Activated CD8-positive, alpha-beta memory T cell treated with anti-CD3 and anti-CD28 coated beads, Interleukin-2, amount 10 ng/mL, durations not matched to agents 7 days and 5 days (primary cell): Measurements from ENCODE around the gene SLC25A39. TPM values are rescaled to one million over a fixed set of nuclear protein-coding genes. Genes with fewer than 3 reads are reported as not detected.
"Not testable (repeated sequence)": the region's sequence is repeated elsewhere in the genome, so short reads cannot be mapped to it uniquely, and the experiment has no call there.

Source experiments
- ATAC-seq: fragments of 150-1000 bp; cut with Tn5 transposase; one replicate; pipeline ENCODE4 v1.10.0; 2021; ENCODE audit warnings: moderate library complexity
- CTCF ChIA-PET: fragments of 350-600 bp; sonication (Branson Sonifier 250); formaldehyde crosslinking; loops from one replicate; lab custom pipeline; 2021; ENCODE audit warnings: antibody characterized with exemption; lab: Charles Lee
- DNase-seq: peaks from one replicate; pipeline ENCODE4 v3.0.0-alpha.2; 2020
- H3K27ac Mint-ChIP-seq: one replicate; pipeline ENCODE4 v1.8.0; 2021; ENCODE audit warnings: mild to moderate bottlenecking, mixed read lengths
- H3K27me3 Mint-ChIP-seq: one replicate; pipeline ENCODE4 v1.8.0; 2021; ENCODE audit warnings: mixed read lengths
- H3K36me3 Mint-ChIP-seq: one replicate; pipeline ENCODE4 v1.8.0; 2021; ENCODE audit warnings: mild to moderate bottlenecking, mixed read lengths
- H3K4me1 Mint-ChIP-seq: one replicate; pipeline ENCODE4 v1.8.0; 2021; ENCODE audit warnings: mixed read lengths
- H3K4me3 Mint-ChIP-seq: one replicate; pipeline ENCODE4 v1.8.0; 2021; ENCODE audit warnings: mild to moderate bottlenecking, moderate library complexity, mixed read lengths
- H3K9me3 Mint-ChIP-seq: one replicate; pipeline ENCODE4 v1.8.0; 2022; ENCODE audit warnings: low read depth, mixed read lengths
- total RNA-seq, 2 experiments: library from RNA; stranded (reverse); gene quantifications; one replicate each; pipeline ENCODE4 v1.2.3, GENCODE V29; 2021

The SLC25A39 gene
- total RNA-seq, 2 experiments from 2014 or later, result 103 to 133 TPM

DNA sequence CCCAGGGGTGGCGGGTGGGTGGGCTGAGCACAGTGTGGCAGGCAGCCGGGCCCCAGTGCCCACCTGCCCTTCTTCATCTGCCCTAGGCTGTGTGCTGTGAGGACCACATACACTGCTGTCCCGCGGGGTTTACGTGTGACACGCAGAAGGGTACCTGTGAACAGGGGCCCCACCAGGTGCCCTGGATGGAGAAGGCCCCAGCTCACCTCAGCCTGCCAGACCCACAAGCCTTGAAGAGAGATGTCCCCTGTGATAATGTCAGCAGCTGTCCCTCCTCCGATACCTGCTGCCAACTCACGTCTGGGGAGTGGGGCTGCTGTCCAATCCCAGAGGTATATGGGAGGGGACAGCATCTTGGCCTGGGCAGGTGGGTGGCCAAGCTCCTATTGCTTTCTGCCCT is 26.8 kb upstream of the SLC25A39 start:
- DNase-seq (no peak), ATAC-seq (no peak)
- no peak overlapping the region for H3K27ac Mint-ChIP-seq
- H3K4me1 Mint-ChIP-seq, result peaks cover 18% of the 10 kb centered on the region
- no peak overlapping the region for H3K4me3 Mint-ChIP-seq
- CTCF ChIA-PET, result interaction anchor here (0.7 to 6.2 kb wide), 11 partner anchors 9 to 405 kb away, joined by 3 to 64 read pairs (median 8); partner anchors contain the start of gene FAM171A2
- peaks cover 5% of the 10 kb centered on the region for H3K36me3 Mint-ChIP-seq
- no peaks in the 10 kb centered on the region for H3K9me3 Mint-ChIP-seq
- peaks cover 12% of the 10 kb centered on the region for H3K27me3 Mint-ChIP-seq

DNA sequence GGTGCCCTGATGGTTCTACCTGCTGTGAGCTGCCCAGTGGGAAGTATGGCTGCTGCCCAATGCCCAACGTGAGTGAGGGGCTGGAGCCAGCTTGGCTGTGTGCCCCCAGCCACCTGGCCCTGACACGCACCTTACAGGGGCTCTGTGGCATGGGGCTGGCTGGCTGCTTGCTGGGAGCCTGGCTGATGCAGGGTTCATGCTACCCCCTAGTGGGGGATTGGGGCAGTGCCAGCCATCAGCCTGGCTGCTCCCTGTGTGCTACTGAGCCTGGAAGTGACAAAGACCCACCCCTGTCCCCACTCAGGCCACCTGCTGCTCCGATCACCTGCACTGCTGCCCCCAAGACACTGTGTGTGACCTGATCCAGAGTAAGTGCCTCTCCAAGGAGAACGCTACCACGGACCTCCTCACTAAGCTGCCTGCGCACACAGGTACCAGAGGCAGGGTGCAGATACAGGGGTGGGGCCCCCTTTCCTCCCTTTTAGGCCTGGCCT is 26.2 kb upstream of the SLC25A39 start:
- peak; percentile 79 for ATAC-seq
- H3K27me3 Mint-ChIP-seq, result peaks cover 12% of the 10 kb centered on the region

DNA sequence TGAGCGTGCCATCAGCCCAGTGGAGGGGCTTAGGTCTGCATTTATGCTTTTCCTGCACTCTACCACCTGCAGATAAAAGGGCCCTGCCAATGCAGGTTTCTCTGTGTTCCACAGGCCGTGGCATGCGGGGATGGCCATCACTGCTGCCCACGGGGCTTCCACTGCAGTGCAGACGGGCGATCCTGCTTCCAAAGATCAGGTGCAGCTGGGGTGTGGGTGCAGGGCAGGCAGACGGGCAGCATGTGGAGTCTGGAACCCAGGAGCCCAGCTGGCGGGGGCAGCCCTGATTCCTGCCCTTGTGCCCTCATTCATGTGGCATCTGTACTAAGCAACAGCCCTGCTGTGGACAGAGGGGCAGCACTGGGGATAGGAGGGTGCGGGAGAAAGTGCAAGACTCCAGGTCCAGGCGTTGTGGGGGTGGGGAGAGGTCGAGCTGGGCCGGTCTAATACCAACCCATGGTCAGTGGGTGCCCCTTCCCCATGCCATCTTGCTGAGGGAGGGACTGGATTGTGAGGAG is 25.0 kb upstream of the SLC25A39 start:
- H3K4me3 Mint-ChIP-seq, result no peak overlapping the region

More for the DNA sequence above, 26.2 kb upstream of the SLC25A39 start:
- CTCF ChIA-PET, result interaction anchor here (0.6 to 6.2 kb wide), 19 partner anchors 9 to 404 kb away, joined by 3 to 64 read pairs (median 4); partner anchors contain the start of gene FAM171A2
- DNase-seq, result peak; percentile 81
- H3K4me3 Mint-ChIP-seq, result no peak overlapping the region
- no peaks in the 10 kb centered on the region for H3K9me3 Mint-ChIP-seq
- peaks cover 5% of the 10 kb centered on the region for H3K36me3 Mint-ChIP-seq
- peaks cover 25% of the 10 kb centered on the region for H3K4me1 Mint-ChIP-seq
- H3K27ac Mint-ChIP-seq, result no peak overlapping the region

DNA sequence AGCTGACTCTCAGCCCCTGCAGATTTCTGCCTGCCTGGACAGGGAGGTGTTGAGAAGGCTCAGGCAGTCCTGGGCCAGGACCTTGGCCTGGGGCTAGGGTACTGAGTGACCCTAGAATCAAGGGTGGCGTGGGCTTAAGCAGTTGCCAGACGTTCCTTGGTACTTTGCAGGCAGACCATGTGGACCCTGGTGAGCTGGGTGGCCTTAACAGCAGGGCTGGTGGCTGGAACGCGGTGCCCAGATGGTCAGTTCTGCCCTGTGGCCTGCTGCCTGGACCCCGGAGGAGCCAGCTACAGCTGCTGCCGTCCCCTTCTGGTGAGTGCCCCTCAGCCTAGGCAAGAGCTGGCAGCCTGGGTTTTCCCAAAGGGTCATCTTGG is 24.4 kb upstream of the SLC25A39 start:
- DNase-seq (no peak), ATAC-seq (no peak)
- Mint-ChIP-seq H3K27ac (no peak overlapping the region), H3K4me1 (peaks cover 36% of the 10 kb centered on the region), H3K36me3 (peaks cover 5% of the 10 kb centered on the region), H3K27me3 (peaks cover 6% of the 10 kb centered on the region), H3K4me3 (no peak overlapping the region), H3K9me3 (no peaks in the 10 kb centered on the region)
- CTCF ChIA-PET, result interaction anchor here (2.1 to 6.1 kb wide), 3 partner anchors 14 to 139 kb away, joined by 4 to 64 read pairs (median 35); partner anchors contain the start of gene FAM171A2

More for the DNA sequence above, 25.0 kb upstream of the SLC25A39 start:
- ATAC-seq (no peak), DNase-seq (no peak)
- Mint-ChIP-seq H3K36me3 (peaks cover 5% of the 10 kb centered on the region), H3K27me3 (peaks cover 6% of the 10 kb centered on the region), H3K27ac (no peak overlapping the region), H3K4me1 (peaks cover 34% of the 10 kb centered on the region), H3K9me3 (no peaks in the 10 kb centered on the region)
- CTCF ChIA-PET, result interaction anchor here (0.8 to 6.2 kb wide), 9 partner anchors 11 to 146 kb away, joined by 3 to 64 read pairs (median 11); partner anchors contain the start of gene FAM171A2

DNA sequence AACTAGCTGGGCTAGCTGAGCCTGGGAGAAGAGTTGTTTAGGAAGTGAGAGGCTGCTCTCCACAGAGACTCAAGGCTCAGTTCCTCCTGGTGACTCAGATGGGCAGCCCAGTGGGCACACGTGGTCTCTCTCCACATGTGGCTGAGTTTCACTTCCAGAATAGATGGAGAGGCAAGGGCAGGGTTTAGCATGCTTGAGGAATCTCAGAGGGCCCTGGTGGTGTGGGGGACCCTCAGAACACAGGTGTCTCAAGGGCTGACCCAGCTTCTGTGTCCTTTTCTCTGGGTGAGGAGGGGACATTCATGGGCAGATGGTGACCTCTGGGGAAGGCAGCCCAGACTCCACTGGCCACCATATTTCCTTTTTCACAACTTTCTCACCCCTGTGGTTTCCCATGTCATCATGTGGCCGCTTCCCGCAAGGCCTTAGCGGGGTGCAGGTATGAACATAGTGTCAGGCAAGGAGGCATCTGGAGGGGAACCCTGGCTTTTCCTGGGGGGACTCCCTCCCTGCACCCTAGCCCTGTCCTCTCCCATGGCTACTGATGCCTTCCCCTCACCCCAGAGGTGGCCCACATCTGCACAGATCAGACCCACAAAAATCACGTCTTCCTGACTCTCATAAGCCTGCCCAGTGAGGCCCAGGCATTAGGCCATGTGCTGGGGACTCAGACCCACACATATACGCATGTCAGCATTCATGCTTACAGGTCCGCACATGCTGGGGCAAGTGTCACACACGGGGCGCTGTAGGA is 23.8 kb upstream of the SLC25A39 start:
- ATAC-seq (no peak), DNase-seq (peak; percentile 58)
- Mint-ChIP-seq H3K4me1 (peaks cover 36% of the 10 kb centered on the region), H3K27me3 (peaks cover 8% of the 10 kb centered on the region), H3K4me3 (no peak overlapping the region), H3K9me3 (no peaks in the 10 kb centered on the region), H3K27ac (no peak overlapping the region), H3K36me3 (peaks cover 5% of the 10 kb centered on the region)
- CTCF ChIA-PET, result interaction anchor here (0.7 to 5.6 kb wide), 6 partner anchors 15 to 225 kb away, joined by 3 to 35 read pairs (median 6); partner anchors contain the start of genes FAM171A2 and HDAC5

DNA sequence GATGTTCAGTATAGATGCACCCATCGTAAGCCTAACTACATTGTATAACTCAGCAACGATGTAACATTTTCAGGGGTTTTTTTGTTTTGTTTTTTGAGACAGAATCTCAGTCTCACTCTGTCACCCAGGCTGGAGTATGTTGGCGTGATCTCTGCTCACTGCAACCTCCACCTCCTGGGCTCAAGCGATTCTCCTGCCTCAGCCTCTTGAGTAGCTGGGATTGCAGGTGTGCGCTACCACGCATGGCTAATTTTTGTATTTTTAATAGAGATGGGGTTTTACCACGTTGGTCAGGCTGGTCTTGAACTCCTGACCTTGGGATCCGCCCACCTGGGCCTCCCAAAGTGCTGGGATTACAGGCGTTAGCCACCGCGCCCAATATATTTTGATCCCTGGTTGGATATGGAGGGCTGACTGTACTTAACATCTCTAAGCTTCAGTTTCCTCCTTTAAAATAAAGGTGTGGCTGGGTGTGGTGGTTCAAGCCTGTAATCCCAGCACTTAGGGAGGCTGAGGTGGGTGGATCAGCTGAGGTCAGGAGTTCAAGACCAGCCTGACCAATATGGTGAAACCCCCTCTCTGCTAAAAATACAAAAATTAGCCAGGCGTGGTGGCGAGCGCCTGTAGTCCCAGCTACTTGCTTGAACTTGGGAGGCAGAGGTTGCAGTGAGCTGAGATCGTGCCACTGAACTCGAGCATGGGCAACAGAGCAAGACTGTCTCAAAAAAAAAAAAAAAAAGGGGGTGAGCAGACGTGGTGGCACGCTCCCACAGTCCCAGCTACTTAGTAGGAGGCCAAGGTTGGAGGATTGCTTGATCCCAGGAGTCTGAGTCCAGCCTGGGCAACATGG is 22.8 kb upstream of the SLC25A39 start:
- H3K27ac Mint-ChIP-seq, H3K36me3 Mint-ChIP-seq, H3K4me3 Mint-ChIP-seq, H3K9me3 Mint-ChIP-seq, DNase-seq, ATAC-seq: not testable (repeated sequence)
- CTCF ChIA-PET, result interaction anchor here (0.7 to 5.6 kb wide), 7 partner anchors 15 to 224 kb away, joined by 3 to 35 read pairs (median 4); partner anchors contain the start of genes FAM171A2 and HDAC5
- peaks cover 33% of the 10 kb centered on the region for H3K4me1 Mint-ChIP-seq
- H3K27me3 Mint-ChIP-seq, result peaks cover 11% of the 10 kb centered on the region

DNA sequence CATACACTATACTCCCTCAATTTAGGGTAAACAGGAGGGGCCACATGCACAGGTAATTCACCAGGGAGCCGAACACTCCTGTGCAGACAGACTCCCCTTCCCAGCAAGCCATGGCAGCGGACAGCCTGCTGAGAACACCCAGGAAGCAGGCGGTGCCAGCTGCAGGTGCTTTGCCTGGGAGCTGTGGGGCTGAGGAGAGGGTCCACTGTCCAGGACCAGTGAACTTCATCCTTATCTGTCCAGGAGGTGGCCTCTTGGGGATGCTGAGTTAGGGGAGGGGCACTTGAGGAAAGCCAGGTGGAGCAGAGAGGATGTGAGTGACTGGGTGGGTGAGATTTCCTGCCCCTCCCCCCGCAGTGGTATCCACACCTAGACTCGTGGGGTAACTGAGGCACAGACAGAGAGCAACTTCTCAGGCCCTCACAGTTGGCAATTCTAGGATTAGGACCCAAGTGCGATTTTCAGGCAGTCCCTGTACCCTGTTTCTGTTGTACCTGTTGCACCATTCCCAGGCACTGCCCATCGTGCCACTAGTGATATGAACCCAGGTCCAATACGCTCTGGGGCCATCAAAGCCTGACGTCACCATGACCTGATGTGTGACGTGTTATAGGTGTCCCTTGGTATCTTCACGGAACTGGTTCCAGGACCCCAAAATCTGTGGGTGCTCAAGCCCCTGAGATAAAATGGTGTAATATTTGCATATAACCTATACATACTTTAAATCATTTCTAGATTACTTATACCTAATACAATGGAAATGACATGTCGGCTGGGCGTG is 21.6 kb upstream of the SLC25A39 start:
- DNase-seq (no peak), ATAC-seq (no peak)
- Mint-ChIP-seq H3K4me1 (peaks cover 33% of the 10 kb centered on the region), H3K9me3 (no peaks in the 10 kb centered on the region), H3K27ac (no peak overlapping the region), H3K27me3 (peaks cover 11% of the 10 kb centered on the region), H3K4me3 (peak overlapping the region; percentile 82), H3K36me3 (no peaks in the 10 kb centered on the region)
- CTCF ChIA-PET, result interaction anchor here (0.6 to 5.6 kb wide), 31 partner anchors 9 to 331 kb away, joined by 3 to 40 read pairs (median 4); partner anchors contain the start of genes FAM171A2, HDAC5, RUNDC3A and TMEM101

DNA sequence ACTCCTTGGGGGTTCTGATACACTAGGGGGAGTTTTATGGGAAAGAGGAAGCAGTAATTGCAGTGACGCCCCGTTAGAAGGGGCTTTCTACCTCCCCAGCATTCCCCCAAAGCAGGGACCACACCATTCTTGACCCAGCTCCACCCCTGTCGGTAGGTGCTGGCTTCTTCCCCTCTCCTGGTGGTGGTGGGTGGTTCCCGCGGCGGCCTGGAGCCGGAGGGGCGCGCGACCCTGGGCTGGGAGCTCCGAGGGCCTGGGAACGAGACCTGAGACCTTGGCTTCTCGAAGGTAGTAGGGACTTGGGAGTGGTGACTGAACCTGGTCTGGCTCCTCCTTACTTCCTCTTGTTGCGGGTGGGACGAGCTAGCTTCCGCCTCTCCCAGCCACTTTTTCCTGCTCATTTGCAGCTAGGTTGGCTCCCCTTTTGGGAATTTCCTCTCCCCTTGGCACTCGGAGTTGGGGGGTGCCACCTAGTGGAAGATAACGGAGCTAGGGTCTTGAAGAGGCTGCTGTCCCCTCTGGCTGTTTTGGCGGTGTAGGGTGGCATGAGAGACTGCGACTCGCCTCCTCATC is 20.9 kb upstream of the SLC25A39 start:
- Mint-ChIP-seq H3K36me3 (no peaks in the 10 kb centered on the region), H3K4me3 (peak overlapping the region; percentile 82), H3K9me3 (no peaks in the 10 kb centered on the region), H3K27me3 (peaks cover 11% of the 10 kb centered on the region), H3K4me1 (peaks cover 31% of the 10 kb centered on the region), H3K27ac (peak overlapping the region; percentile 9)
- CTCF ChIA-PET, result interaction anchor here (0.6 to 3.4 kb wide), 33 partner anchors 9 to 331 kb away, joined by 3 to 40 read pairs (median 4); partner anchors contain the start of genes FAM171A2, HDAC5, RUNDC3A and TMEM101
- DNase-seq, result peak; percentile 64
- ATAC-seq, result peak; percentile 22

DNA sequence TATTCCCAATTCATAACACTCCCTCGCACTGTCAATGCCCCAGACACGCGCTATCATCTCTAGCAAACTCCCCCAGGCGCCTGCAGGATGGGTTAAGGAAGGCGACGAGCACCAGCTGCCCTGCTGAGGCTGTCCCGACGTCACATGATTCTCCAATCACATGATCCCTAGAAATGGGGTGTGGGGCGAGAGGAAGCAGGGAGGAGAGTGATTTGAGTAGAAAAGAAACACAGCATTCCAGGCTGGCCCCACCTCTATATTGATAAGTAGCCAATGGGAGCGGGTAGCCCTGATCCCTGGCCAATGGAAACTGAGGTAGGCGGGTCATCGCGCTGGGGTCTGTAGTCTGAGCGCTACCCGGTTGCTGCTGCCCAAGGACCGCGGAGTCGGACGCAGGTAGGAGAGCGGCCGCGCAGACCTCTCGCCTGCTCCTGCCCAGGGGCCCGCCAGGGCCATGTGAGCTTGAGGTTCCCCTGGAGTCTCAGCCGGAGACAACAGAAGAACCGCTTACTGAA is 20.4 kb upstream of the SLC25A39 start, which contains the start of gene GRN:
Gene GRN (plus strand): TSS at position 364 of the 515 bp plus-strand sequence. CDS start 3,863 bp downstream, outside the sequence.
- no peaks in the 10 kb centered on the region for H3K36me3 Mint-ChIP-seq
- H3K9me3 Mint-ChIP-seq, result no peaks in the 10 kb centered on the region
- H3K4me3 Mint-ChIP-seq, result peak within 1 kb of the TSS; percentile 82
- peaks cover 11% of the 10 kb centered on the region for H3K27me3 Mint-ChIP-seq
- peaks cover 31% of the 10 kb centered on the region for H3K4me1 Mint-ChIP-seq
- ATAC-seq (peak; percentile 99), DNase-seq (peak; percentile 92)
- peak within 1 kb of the TSS; percentile 9 for H3K27ac Mint-ChIP-seq
- CTCF ChIA-PET, result interaction anchor here (1.0 to 3.4 kb wide), 26 partner anchors 9 to 330 kb away, joined by 3 to 40 read pairs (median 5); partner anchors contain the start of genes FAM171A2, HDAC5 and TMEM101

DNA sequence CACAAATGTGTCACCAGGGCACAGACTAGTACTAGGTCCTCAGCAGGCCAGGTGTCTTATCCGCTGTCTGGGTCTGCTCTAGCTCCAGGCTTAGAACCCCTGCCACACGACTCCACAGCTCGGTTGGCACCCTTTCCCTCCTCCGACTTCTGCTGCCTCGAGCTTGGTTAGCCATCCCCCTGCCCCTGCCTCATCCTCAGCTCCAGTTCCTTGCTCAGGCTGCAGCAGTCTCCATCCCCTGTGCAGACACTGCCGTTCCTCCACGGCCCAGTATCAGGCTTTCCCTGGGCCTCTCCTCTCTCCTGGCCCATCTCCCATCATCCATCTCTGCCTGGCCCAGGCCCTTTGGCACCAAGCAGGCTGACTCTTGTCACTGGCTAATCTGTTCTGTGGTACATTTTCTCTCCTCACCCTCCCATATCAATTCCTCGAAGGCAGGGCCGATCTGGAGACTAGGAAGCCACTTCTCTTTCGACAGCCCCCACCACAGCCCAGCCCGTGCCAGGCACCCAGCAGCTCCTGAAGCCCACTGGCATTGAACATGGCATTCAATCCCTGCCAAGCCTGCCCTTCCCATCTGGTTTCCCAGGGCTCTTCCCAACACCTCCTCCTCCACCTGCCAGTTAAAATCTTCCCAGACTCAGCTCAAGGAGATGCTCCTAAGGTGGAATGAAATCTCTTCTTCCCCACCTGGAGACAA is 19.0 kb upstream of the SLC25A39 start:
- Mint-ChIP-seq H3K9me3 (no peaks in the 10 kb centered on the region), H3K27me3 (peaks cover 11% of the 10 kb centered on the region), H3K27ac (no peak overlapping the region), H3K4me3 (no peak overlapping the region), H3K36me3 (no peaks in the 10 kb centered on the region), H3K4me1 (peaks cover 29% of the 10 kb centered on the region)
- no peak for DNase-seq
- no peak for ATAC-seq
- CTCF ChIA-PET, result interaction anchor here (2.3 to 3.4 kb wide), 5 partner anchors 12 to 133 kb away, joined by 12 to 40 read pairs (median 23); partner anchors contain the start of gene FAM171A2

DNA sequence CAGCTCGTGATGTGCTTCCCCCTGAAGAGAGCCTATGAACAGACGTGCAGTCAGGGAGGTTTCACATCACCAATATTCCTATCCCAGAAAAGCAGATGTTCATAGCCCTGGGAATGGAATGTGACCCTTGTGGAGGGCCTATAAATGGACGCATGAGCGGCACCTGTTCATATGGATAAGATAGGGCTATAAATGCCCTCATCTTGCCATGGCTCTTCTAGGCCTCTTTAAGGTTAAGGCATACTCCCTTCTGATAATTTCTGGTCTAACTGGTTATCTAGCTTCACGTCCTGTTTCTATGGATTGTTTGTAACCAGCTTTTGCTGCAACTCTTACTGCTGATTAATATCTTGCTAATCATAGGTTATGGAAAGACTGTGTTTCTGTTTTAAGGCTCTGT is 15.9 kb upstream of the SLC25A39 start:
- CTCF ChIA-PET, result interaction anchor here (0.7 to 3.0 kb wide), 3 partner anchors 10 to 199 kb away, joined by 3 to 14 read pairs (median 3); partner anchors contain the start of gene HROB
- Mint-ChIP-seq H3K27me3 (peaks cover 17% of the 10 kb centered on the region), H3K4me1 (peaks cover 10% of the 10 kb centered on the region)
- H3K9me3 Mint-ChIP-seq, ATAC-seq, H3K27ac Mint-ChIP-seq, H3K4me3 Mint-ChIP-seq, H3K36me3 Mint-ChIP-seq, DNase-seq: not testable (repeated sequence)
